Left colon (tissue), 2 donors: ENCODE measurements around the gene IL12A. TPM values are rescaled to one million over a fixed set of nuclear protein-coding genes. Genes with fewer than 3 reads are reported as not detected.
A peak's percentile ranks its signal among the peaks of the same experiment; 100 is the strongest.

Source experiments
- ATAC-seq: fragments of 200-7000 bp; cut with Tn5 transposase; one replicate; pipeline ENCODE4 v1.9.1; 2020; ENCODE audit warnings: mild to moderate bottlenecking, moderate library complexity
- DNase-seq, 2 donors: peaks; one replicate each; pipeline ENCODE4 v3.0.0-alpha.2; 2020
- intact Hi-C, 2 donors: fragments of 100-400 bp; cut with DNase I in 1 of 2; cut with micrococcal nuclease in 1 of 2; formaldehyde crosslinking; loops; one replicate each; pipeline versions ENCODE4 v1.11.2 to v1.14.0; 2022; cut with DNase I, micrococcal nuclease
- total RNA-seq, 2 donors: library from RNA; stranded (reverse); fragmentation: NEBNext Ultra II Directional; extraction: Animal tissue kit (Norgen Biotek cat#: 25700); gene quantifications; one replicate each; pipeline ENCODE4 v1.2.1, GENCODE V29; 2021
- donor health status: DM: no; HTN: no; CAD: no.
- donor health status: DM: yes; HTN: yes; CAD: no.

IL12A gene
- total RNA-seq, 2 donors from 2014 or later, result 0.17 to 0.67 TPM

GRCh38 chr3:159982442-159982974 is 6.1 kb upstream of the IL12A start:
- DNase-seq, result no peak
- intact Hi-C loops, result no loop called here
- no peak for ATAC-seq

DNA sequence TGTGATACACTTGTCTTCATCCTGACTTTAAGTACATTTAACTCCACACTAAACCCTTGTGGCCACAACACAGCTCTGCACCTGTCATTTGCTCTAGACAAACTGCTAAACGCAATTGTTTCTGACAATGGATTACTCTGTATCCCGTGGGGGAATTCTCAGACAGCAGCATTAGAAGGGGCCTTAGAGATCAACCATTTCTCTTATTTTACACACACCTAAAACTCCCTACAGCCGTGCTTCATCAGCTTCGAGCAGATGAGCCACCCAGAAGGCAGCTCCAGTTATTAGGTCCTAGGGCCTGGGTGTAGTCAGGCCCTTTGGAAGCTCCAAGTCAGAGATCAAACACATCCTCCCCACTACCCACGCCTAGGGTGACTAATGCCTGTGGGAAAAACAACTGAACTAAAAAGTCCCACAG is 1.3 kb upstream of the IL12A start:
- DNase-seq (no peak), ATAC-seq (no peak)
- intact Hi-C loops, result no loop called here

GRCh38 chr3:159989973-159990846 is 1.6 kb downstream of the IL12A start:
- DNase-seq, result no peak
- intact Hi-C loops, result no loop called here
- ATAC-seq, result peak; percentile 48

GRCh38 chr3:159991591-159991990 is 3.0 kb downstream of the IL12A start:
- no peak for ATAC-seq
- DNase-seq, result no peak
- intact Hi-C loops, result no loop called here

- DNase-seq, result no peak
- intact Hi-C loops, result no loop called here
- ATAC-seq, result peak; percentile 22
Measured at GRCh38 chr3:159992589-159992988, 4.0 kb downstream of the IL12A start.

DNA sequence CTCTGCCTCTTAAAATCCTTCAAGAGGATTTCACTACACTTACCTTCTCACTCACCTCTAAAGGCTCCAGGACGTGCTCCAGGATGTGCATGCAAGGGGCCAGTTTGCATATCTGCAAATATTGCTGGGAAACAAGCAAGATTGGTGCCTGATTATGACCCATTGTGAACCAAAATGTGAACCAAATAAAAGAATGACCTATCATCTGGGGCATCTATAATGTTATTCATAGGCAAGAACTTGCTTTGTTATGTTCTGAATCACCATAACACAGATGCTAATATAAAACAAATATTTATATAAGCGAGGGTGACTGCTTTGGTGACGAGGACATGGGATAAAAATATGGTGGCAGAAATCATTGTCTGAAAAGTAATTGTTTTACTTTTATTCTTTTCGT is 5.5 kb downstream of the IL12A start:
- intact Hi-C loops, result no loop called here
- no peak for DNase-seq

GRCh38 chr3:159995091-159995490 is 6.5 kb downstream of the IL12A start:
- ATAC-seq (no peak), DNase-seq (no peak)
- intact Hi-C loops, result no loop called here

More for the DNA sequence above, 5.5 kb downstream of the IL12A start:
- ATAC-seq, result no peak

- ATAC-seq, result no peak
- DNase-seq, result no peak
- intact Hi-C loops, result no loop called here
Measured at GRCh38 chr3:159996018-159996417, 7.4 kb downstream of the IL12A start.

DNA sequence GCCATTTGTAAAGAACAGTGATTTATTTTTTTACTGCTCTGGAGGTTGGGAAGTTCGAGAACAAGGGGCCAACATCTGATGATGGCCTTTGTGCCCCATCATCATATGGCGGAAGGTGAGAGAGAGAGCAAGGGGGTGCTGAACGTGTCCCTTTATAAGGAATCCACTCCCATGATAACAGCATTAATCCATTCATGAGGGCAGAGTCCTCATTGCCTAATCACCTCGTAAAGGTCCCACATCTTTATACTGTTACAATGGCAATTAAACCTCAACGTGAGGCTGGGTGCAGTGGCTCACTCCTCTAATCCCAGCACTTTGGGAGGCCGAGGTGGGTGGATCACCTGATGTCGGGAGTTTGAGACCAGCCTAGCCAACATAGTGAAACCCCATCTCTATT is 8.3 kb downstream of the IL12A start:
- DNase-seq (no peak), ATAC-seq (peak; percentile 84)
- intact Hi-C loops, result no loop called here

DNA sequence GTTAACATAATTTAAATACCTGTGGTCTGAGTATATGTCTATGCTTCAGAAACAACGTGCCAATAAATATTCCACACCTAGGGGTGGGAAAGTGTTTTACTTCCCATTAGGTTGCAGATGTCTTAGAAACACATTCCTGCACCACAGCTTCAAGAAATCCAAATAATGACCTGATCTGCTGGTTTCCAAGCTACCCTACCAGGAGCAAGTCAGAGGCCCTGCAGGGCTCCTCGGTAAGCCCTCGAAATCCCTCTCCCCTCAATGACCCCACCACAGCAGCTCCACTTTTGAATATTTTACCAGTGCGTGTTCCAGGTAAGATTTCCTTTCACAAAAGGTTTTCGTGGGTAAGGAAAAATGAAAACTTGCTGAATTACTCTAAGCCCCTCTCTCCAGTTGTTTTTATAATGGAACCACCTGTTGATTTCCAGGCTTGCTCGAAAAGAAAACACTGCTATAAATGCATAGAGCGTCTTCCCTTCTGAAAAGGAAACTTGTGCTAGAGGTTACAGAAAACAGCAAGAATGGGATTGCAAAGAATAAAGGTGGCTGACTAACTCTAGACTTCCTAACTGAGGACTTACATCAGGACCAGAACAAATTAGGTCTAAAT is 12.6 kb downstream of the IL12A start:
- no peak for DNase-seq
- ATAC-seq, result no peak
- intact Hi-C loops, result loop anchor here in 1 of 2 donors (5.0 to 10.0 kb wide), 2 partner anchors 74 to 116 kb away; no protein-coding TSS in a partner anchor

GRCh38 chr3:160001850-160002623 is 13.4 kb downstream of the IL12A start:
- DNase-seq, result no peak
- intact Hi-C loops, result loop anchor here in 1 of 2 donors (5.0 to 10.0 kb wide), 2 partner anchors 75 to 117 kb away; no protein-coding TSS in a partner anchor
- ATAC-seq, result no peak

DNA sequence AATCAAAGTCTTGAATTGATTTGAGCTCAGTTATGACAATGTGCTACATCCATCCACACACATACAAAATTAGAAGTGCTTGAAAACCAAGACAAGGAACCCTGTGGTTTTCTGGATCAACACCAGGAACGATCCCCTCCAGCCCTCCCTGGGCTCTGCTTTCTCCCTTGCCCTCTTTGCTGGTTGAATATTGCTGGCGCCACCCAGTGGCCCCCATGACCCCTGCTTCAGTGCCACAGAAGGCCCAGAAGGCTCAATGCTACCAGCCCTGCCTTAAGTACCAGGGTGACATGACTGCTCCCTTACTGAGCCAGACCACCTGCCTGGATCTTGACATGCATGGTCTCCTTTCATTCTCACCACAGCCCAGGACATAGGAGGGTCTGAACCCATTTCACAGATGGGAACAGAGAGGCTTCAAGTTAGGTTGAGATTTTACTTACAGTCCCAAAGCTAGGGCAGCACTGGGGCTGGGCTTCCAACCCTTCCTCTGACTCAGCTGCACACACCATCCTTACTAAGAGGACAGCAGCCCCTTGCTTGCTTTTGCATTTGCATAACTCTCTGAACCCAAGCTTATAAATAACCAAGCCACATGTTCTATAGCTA is 15.0 kb downstream of the IL12A start:
- intact Hi-C loops, result loop anchor here in 1 of 2 donors (5.0 to 10.0 kb wide), 2 partner anchors 76 to 119 kb away; no protein-coding TSS in a partner anchor
- ATAC-seq (peak; percentile 91), DNase-seq (peak; percentile 48 to 72)

DNA sequence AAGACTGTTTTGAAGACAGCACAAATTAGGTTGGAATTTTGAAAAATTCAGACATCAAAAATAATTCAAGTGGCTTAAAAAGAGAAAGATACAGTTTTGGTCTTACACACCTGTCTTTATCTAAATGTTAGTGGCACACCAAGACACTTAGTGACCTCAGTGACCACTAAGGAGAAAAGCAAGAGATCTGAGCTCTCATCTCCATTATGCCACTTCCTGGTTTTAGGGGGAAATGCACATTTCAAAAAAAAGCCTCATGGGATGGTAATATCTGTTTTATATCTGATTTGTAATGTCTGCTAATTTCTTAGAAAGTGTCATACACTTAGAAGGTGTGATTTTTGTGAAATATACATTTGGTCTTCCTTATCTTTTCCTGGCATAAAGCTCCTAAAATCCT is 16.4 kb downstream of the IL12A start:
- DNase-seq (no peak), ATAC-seq (no peak)
- intact Hi-C loops, result loop anchor here in 1 of 2 donors (5.0 to 10.0 kb wide), 2 partner anchors 120 to 178 kb away; no protein-coding TSS in a partner anchor

- ATAC-seq (peak; percentile 93), DNase-seq (peak in 1 of 2 donors; percentile 43)
- intact Hi-C loops, result loop anchor here in 1 of 2 donors (5.0 to 10.0 kb wide), 2 partner anchors 122 to 179 kb away; no protein-coding TSS in a partner anchor
Measured at GRCh38 chr3:160006282-160007163, 17.9 kb downstream of the IL12A start.

GRCh38 chr3:160008961-160009360 is 20.3 kb downstream of the IL12A start:
- intact Hi-C loops, result loop anchor here in 1 of 2 donors (5.0 to 10.0 kb wide), 2 partner anchors 124 to 182 kb away; no protein-coding TSS in a partner anchor
- no peak for ATAC-seq
- DNase-seq, result no peak

DNA sequence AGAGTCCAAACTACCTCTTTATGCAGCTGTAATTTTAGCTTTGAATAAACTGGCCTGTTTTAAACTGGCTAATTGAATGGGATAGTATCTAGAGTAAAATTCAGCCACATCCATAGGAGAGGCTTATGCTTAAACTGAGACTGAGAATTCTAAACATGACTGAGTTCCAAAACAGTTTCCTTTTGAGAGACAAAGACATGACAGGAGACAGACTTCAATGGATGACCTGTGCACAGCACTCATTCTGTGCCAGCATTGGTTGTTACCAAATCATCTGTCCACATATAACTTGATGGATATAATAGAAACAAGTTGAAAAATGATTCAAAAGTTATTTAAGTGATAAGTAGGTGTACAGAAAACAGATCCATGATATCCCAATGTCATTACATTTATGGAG is 20.9 kb downstream of the IL12A start:
- DNase-seq (no peak), ATAC-seq (no peak)
- intact Hi-C loops, result loop anchor here in 1 of 2 donors (5.0 to 10.0 kb wide), 2 partner anchors 125 to 182 kb away; no protein-coding TSS in a partner anchor

- DNase-seq (no peak), ATAC-seq (no peak)
- intact Hi-C loops, result loop anchor here in 1 of 2 donors (10.0 kb wide), 1 partner anchor 396 kb away; no protein-coding TSS in a partner anchor
Measured at GRCh38 chr3:160010578-160010977, 21.9 kb downstream of the IL12A start.
